ENCODE results near the gene SORBS2.

DNA sequence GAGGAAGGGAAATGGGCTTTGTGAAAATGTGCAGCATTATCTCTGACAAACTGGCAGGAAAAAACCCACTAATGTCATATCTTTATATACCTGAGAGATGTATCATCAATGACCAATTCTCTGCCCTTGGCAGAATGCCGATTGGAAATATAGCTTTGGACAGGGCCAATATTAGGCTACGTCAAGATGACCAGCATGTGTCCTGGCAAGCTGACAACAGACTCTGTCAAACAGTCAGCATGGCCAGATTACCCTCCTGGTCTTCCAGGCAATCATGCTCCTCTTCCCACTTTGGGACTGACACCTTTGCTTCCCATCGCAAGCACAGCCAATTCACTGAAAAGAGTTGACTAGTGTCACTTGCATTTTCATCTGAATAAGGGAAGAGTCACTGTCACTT, 57.0 kb downstream of the SORBS2 start:
- no peak for TF ChIP-seq EP300 (IDR thresholded peaks at IDR 0.05)
- TF ChIP-seq, protein P1, sequence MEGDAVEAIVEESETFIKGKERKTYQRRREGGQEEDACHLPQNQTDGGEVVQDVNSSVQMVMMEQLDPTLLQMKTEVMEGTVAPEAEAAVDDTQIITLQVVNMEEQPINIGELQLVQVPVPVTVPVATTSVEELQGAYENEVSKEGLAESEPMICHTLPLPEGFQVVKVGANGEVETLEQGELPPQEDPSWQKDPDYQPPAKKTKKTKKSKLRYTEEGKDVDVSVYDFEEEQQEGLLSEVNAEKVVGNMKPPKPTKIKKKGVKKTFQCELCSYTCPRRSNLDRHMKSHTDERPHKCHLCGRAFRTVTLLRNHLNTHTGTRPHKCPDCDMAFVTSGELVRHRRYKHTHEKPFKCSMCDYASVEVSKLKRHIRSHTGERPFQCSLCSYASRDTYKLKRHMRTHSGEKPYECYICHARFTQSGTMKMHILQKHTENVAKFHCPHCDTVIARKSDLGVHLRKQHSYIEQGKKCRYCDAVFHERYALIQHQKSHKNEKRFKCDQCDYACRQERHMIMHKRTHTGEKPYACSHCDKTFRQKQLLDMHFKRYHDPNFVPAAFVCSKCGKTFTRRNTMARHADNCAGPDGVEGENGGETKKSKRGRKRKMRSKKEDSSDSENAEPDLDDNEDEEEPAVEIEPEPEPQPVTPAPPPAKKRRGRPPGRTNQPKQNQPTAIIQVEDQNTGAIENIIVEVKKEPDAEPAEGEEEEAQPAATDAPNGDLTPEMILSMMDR (IDR thresholded peaks at IDR 0.05) = no peak
